DND-41 (cell line): ENCODE measurements around the gene SMG6.
A peak's percentile ranks its signal among the peaks of the same experiment; 100 is the strongest.

ENCODE experiments used
- ATAC-seq: fragments of 200-7000 bp; cut with Tn5 transposase; 3 replicates; pipeline ENCODE4 v1.9.1; 2021; ENCODE audit warnings: low read depth; ENCODE audit not compliant: insufficient read depth
- DNase-seq: peaks from one replicate; pipeline ENCODE4 v3.0.0-alpha.2; 2020
- H2AFZ ChIP-seq: 2 replicates; pipeline ENCODE4 v1.6.0; 2012; ENCODE audit warnings: low read depth, low read length
- H3K27ac ChIP-seq: 2 replicates; pipeline ENCODE4 v1.5.1; 2012; ENCODE audit warnings: low read length, inconsistent platforms
- H3K27me3 ChIP-seq: fragments of 200-600 bp; sonication (generic); 2 replicates; pipeline ENCODE4 v1.6.0; 2012; ENCODE audit warnings: low read length, mild to moderate bottlenecking, inconsistent platforms; ENCODE audit not compliant: insufficient read depth, poor library complexity
- H3K36me3 ChIP-seq: 2 replicates; pipeline ENCODE4 v1.5.1; 2012; ENCODE audit warnings: low read length, inconsistent platforms; ENCODE audit not compliant: insufficient read depth
- H3K4me1 ChIP-seq: 2 replicates; pipeline ENCODE4 v1.5.1; 2012; ENCODE audit warnings: mild to moderate bottlenecking, low read length; ENCODE audit not compliant: insufficient read depth
- H3K4me2 ChIP-seq: 2 replicates; pipeline ENCODE4 v1.6.0; 2012; ENCODE audit warnings: mild to moderate bottlenecking, moderate library complexity, low read length, inconsistent platforms; ENCODE audit not compliant: insufficient read depth
- H3K4me3 ChIP-seq, 2 experiments: fragments of 200-600 bp in 1 of 2; shearing (Covaris generic) in 1 of 2; 2 replicates each; pipeline ENCODE4 v1.5.1; 2012 to 2016; ENCODE audit warnings: inconsistent platforms in 2 of 2, low read length in 2 of 2, mild to moderate bottlenecking in 2 of 2, low read depth in 1 of 2, moderate library complexity in 1 of 2
- H3K79me2 ChIP-seq: 2 replicates; pipeline ENCODE4 v1.6.0; 2012; ENCODE audit warnings: low read length, inconsistent platforms; ENCODE audit not compliant: insufficient read depth
- H3K9ac ChIP-seq: 2 replicates; pipeline ENCODE4 v1.6.0; 2012; ENCODE audit warnings: low read depth, mild to moderate bottlenecking, inconsistent platforms, low read length, moderate library complexity
- H3K9me3 ChIP-seq: 2 replicates; pipeline ENCODE4 v1.5.1; 2012; ENCODE audit warnings: low read length, moderate library complexity, mild to moderate bottlenecking, inconsistent platforms; ENCODE audit not compliant: insufficient read depth, severe bottlenecking
- H4K20me1 ChIP-seq: 2 replicates; pipeline ENCODE4 v1.6.0; 2012; ENCODE audit warnings: low read length; ENCODE audit not compliant: insufficient read depth
- CTCF ChIP-seq: IDR thresholded peaks from 2 replicates; pipeline ENCODE4 v1.5.1; 2012; ENCODE audit warnings: borderline replicate concordance, low read length, moderate library complexity, mild to moderate bottlenecking; ENCODE audit not compliant: poor library complexity, severe bottlenecking; ENCODE audit errors: extremely low read depth
- EZH2 ChIP-seq: IDR thresholded peaks from 3 replicates; pipeline ENCODE4 v1.6.1; 2012; ENCODE audit warnings: borderline replicate concordance, low read depth, mild to moderate bottlenecking, moderate library complexity, low read length, inconsistent platforms; ENCODE audit not compliant: severe bottlenecking

SMG6 gene

GRCh38 chr17:2067048-2067561 is 236.5 kb downstream of the SMG6 start:
- TF ChIP-seq EZH2 (no peak), CTCF (no peak)
- H3K9ac ChIP-seq, result no peak overlapping the region
- peaks cover 84% of the 10 kb centered on the region for H3K36me3 ChIP-seq
- no peak overlapping the region for H3K4me3 ChIP-seq
- H3K27ac ChIP-seq, result no peak overlapping the region
- no peaks in the 10 kb centered on the region for H3K9me3 ChIP-seq
- no peaks in the 10 kb centered on the region for H3K4me1 ChIP-seq
- DNase-seq (no peak), ATAC-seq (no peak)
- H3K79me2 ChIP-seq, result no peaks in the 10 kb centered on the region
- no peaks in the 10 kb centered on the region for H3K27me3 ChIP-seq
- H2AFZ ChIP-seq, result no peak overlapping the region
- H4K20me1 ChIP-seq, result peaks cover 6% of the 10 kb centered on the region; the same call in 1 of the 2 replicates
- H3K4me2 ChIP-seq, result no peak overlapping the region

- H3K9ac ChIP-seq, result no peak overlapping the region
- H3K4me1 ChIP-seq, result no peaks in the 10 kb centered on the region
- H3K27ac ChIP-seq, result no peak overlapping the region
- peaks cover 6% of the 10 kb centered on the region; the same call in 1 of the 2 replicates for H4K20me1 ChIP-seq
- H3K36me3 ChIP-seq, result peaks cover 80% of the 10 kb centered on the region
- H3K27me3 ChIP-seq, result no peaks in the 10 kb centered on the region
- H3K9me3 ChIP-seq, result no peaks in the 10 kb centered on the region
- no peaks in the 10 kb centered on the region for H3K79me2 ChIP-seq
- no peak overlapping the region for H3K4me2 ChIP-seq
- ATAC-seq (no peak), DNase-seq (no peak)
- no peak for TF ChIP-seq CTCF
- no peak for TF ChIP-seq EZH2
- H3K4me3 ChIP-seq, result no peak overlapping the region
- H2AFZ ChIP-seq, result no peak overlapping the region
Observed at GRCh38 chr17:2065949-2066400, 237.6 kb downstream of the SMG6 start.

GRCh38 chr17:2064980-2065785 is 238.4 kb downstream of the SMG6 start:
- DNase-seq, result peak; percentile 66
- Histone ChIP-seq H3K4me3 (no peak overlapping the region), H3K79me2 (no peaks in the 10 kb centered on the region), H3K4me2 (no peak overlapping the region), H3K36me3 (peaks cover 75% of the 10 kb centered on the region), H3K9ac (no peak overlapping the region), H3K27me3 (no peaks in the 10 kb centered on the region), H3K4me1 (no peaks in the 10 kb centered on the region), H3K27ac (no peak overlapping the region), H2AFZ (no peak overlapping the region), H3K9me3 (no peaks in the 10 kb centered on the region), H4K20me1 (peaks cover 6% of the 10 kb centered on the region; the same call in 1 of the 2 replicates)
- peak; percentile 79 for ATAC-seq
- TF ChIP-seq CTCF (peak; percentile 72), EZH2 (no peak)
